ENCODE measurements around the gene PPP1R1C.

DNA sequence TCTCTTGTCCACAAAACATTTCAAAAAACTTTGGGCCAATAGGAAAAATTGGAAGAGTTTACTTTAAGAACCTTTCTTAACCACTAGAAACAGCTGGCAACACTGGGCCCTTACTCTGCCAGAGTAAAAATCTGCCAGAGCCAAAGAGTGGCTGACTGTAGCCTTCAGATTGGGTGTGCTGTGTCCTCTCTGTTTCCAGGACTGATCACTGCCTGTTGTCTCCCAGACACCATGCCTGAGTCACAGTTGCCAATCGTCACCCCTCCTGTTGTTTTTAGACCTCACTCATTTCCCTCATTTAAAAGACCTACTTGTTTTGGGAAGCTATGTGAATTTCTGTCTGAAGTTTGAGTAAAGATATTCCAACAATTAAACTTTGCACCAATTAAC, 159.1 kb downstream of the PPP1R1C start:
- TF ChIP-seq, protein P1, sequence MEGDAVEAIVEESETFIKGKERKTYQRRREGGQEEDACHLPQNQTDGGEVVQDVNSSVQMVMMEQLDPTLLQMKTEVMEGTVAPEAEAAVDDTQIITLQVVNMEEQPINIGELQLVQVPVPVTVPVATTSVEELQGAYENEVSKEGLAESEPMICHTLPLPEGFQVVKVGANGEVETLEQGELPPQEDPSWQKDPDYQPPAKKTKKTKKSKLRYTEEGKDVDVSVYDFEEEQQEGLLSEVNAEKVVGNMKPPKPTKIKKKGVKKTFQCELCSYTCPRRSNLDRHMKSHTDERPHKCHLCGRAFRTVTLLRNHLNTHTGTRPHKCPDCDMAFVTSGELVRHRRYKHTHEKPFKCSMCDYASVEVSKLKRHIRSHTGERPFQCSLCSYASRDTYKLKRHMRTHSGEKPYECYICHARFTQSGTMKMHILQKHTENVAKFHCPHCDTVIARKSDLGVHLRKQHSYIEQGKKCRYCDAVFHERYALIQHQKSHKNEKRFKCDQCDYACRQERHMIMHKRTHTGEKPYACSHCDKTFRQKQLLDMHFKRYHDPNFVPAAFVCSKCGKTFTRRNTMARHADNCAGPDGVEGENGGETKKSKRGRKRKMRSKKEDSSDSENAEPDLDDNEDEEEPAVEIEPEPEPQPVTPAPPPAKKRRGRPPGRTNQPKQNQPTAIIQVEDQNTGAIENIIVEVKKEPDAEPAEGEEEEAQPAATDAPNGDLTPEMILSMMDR (IDR thresholded peaks at IDR 0.05), result no peak
- TF ChIP-seq CREB1 (CRISPR knock-in tag; IDR thresholded peaks at IDR 0.05) (no peak), ZNF232 (CRISPR knock-in tag; IDR thresholded peaks at IDR 0.05) (no peak), ZNF671 (CRISPR knock-in tag; IDR thresholded peaks at IDR 0.05) (no peak), TEAD1 (CRISPR knock-in tag; IDR thresholded peaks at IDR 0.05) (no peak), NFYB (CRISPR knock-in tag; conservative IDR thresholded peaks at IDR 0.05; ENCODE audit: low read depth) (no peak), ATF1 (CRISPR knock-in tag; IDR thresholded peaks at IDR 0.05) (no peak)
- TF ChIP-seq, protein P2, sequence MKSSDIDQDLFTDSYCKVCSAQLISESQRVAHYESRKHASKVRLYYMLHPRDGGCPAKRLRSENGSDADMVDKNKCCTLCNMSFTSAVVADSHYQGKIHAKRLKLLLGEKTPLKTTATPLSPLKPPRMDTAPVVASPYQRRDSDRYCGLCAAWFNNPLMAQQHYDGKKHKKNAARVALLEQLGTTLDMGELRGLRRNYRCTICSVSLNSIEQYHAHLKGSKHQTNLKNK (CRISPR knock-in tag; IDR thresholded peaks at IDR 0.05), result no peak
- TF ChIP-seq, protein P3, sequence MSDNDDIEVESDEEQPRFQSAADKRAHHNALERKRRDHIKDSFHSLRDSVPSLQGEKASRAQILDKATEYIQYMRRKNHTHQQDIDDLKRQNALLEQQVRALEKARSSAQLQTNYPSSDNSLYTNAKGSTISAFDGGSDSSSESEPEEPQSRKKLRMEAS (CRISPR knock-in tag; IDR thresholded peaks at IDR 0.05), result no peak
- TF ChIP-seq, protein P4, sequence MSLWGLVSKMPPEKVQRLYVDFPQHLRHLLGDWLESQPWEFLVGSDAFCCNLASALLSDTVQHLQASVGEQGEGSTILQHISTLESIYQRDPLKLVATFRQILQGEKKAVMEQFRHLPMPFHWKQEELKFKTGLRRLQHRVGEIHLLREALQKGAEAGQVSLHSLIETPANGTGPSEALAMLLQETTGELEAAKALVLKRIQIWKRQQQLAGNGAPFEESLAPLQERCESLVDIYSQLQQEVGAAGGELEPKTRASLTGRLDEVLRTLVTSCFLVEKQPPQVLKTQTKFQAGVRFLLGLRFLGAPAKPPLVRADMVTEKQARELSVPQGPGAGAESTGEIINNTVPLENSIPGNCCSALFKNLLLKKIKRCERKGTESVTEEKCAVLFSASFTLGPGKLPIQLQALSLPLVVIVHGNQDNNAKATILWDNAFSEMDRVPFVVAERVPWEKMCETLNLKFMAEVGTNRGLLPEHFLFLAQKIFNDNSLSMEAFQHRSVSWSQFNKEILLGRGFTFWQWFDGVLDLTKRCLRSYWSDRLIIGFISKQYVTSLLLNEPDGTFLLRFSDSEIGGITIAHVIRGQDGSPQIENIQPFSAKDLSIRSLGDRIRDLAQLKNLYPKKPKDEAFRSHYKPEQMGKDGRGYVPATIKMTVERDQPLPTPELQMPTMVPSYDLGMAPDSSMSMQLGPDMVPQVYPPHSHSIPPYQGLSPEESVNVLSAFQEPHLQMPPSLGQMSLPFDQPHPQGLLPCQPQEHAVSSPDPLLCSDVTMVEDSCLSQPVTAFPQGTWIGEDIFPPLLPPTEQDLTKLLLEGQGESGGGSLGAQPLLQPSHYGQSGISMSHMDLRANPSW (CRISPR knock-in tag; conservative IDR thresholded peaks at IDR 0.05; ENCODE audit: low read depth), result no peak
- TF ChIP-seq, protein P5, sequence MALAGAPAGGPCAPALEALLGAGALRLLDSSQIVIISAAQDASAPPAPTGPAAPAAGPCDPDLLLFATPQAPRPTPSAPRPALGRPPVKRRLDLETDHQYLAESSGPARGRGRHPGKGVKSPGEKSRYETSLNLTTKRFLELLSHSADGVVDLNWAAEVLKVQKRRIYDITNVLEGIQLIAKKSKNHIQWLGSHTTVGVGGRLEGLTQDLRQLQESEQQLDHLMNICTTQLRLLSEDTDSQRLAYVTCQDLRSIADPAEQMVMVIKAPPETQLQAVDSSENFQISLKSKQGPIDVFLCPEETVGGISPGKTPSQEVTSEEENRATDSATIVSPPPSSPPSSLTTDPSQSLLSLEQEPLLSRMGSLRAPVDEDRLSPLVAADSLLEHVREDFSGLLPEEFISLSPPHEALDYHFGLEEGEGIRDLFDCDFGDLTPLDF (CRISPR knock-in tag; IDR thresholded peaks at IDR 0.05), result no peak
